K562 (cell line): ENCODE results near the gene BCL10. TPM values are rescaled to one million over a fixed set of nuclear protein-coding genes. Genes with fewer than 3 reads are reported as not detected.
A peak's percentile ranks its signal among the peaks of the same experiment; 100 is the strongest.

Source experiments
- ATAC-seq: fragments of 200-7000 bp; cut with Tn5 transposase; 3 replicates; pipeline ENCODE4 v1.9.1; 2020; ENCODE audit warnings: moderate library complexity
- BruUV-seq: library from RNA; stranded (reverse); fragments of 400-500 nt; replicated peaks from 2 replicates; lab custom pipeline; 2021; lab: Mats Ljungman, UMichigan
- CTCF ChIA-PET: fragments of 300-600 bp; formaldehyde crosslinking; extraction: SDS; loops from one replicate; lab custom pipeline; 2021; ENCODE audit warnings: low intra/inter-chr PET ratio; lab: Yijun Ruan, JAX
- POLR2A ChIA-PET: fragments of 300-600, 350-650 bp; sonication (Branson Sonifier 250); formaldehyde crosslinking; extraction: SDS; loops from one replicate; lab custom pipeline; 2021; ENCODE audit warnings: antibody characterized with exemption, inconsistent platforms; lab: Yijun Ruan, JAX
- DNase-seq, 4 experiments: peaks; one replicate each; pipeline versions ENCODE4 v3.0.0 to v3.0.0-alpha.2; 2011 to 2018; ENCODE audit warnings: low spot score in 3 of 4, mixed read lengths in 3 of 4; ENCODE audit errors: extremely low read depth in 1 of 4
- FAIRE-seq: peaks from 2 replicates; lab custom pipeline; 2011; peaks lifted over from hg19 to GRCh38; lab: Jason Lieb, UNC
- H2AFZ ChIP-seq: 2 replicates; pipeline ENCODE4 v1.6.0; 2011; ENCODE audit warnings: low read depth, low read length, control low read depth, inconsistent platforms
- H3K27ac ChIP-seq: fragments of 200-600 bp; 3 replicates; pipeline ENCODE4 v1.8.0; 2011; ENCODE audit warnings: low read depth, mild to moderate bottlenecking, control low read depth, inconsistent platforms, low read length, moderate library complexity, mixed read lengths; ENCODE audit errors: extremely low read depth
- H3K27me3 ChIP-seq, 2 experiments: fragments of 300-600 bp in 1 of 2; 2 replicates in 1 of 2; 3 replicates in 1 of 2; pipeline versions ENCODE4 v1.6.0 to v1.8.0; 2011; ENCODE audit warnings: inconsistent platforms in 2 of 2, low read length in 2 of 2, mild to moderate bottlenecking in 1 of 2, mixed read lengths in 1 of 2, moderate library complexity in 1 of 2; ENCODE audit not compliant: control insufficient read depth in 2 of 2, insufficient read depth in 2 of 2
- H3K36me3 ChIP-seq: fragments of 300-600 bp; 3 replicates; pipeline ENCODE4 v1.8.0; 2011; ENCODE audit warnings: mild to moderate bottlenecking, low read length, inconsistent platforms; ENCODE audit not compliant: control insufficient read depth, insufficient read depth
- H3K4me1 ChIP-seq, 2 experiments: fragments of 200-600 bp in 1 of 2; replicated peaks in 1 of 2; 2 replicates in 1 of 2; 3 replicates in 1 of 2; pipeline versions ENCODE4 v1.5.1 to v1.8.0; 2011; ENCODE audit warnings: inconsistent platforms in 2 of 2, low read length in 2 of 2, mild to moderate bottlenecking in 1 of 2, mixed read lengths in 1 of 2, moderate library complexity in 1 of 2; ENCODE audit not compliant: control insufficient read depth in 2 of 2, insufficient read depth in 2 of 2
- H3K4me2 ChIP-seq: 2 replicates; pipeline ENCODE4 v1.6.1; 2011; ENCODE audit warnings: low read length, control low read depth, inconsistent platforms, mixed read lengths; ENCODE audit not compliant: insufficient read depth
- H3K4me3 ChIP-seq: fragments of 200-600 bp; sonication (generic), shearing (Covaris generic); 2 replicates; pipeline ENCODE4 v1.5.1; 2016; ENCODE audit warnings: control low read depth, inconsistent platforms
- H3K79me2 ChIP-seq: fragments of 200-600 bp; 3 replicates; pipeline ENCODE4 v1.8.0; 2011; ENCODE audit warnings: low read length, inconsistent platforms; ENCODE audit not compliant: control insufficient read depth, insufficient read depth
- H3K9ac ChIP-seq, 2 experiments: 2 replicates each; pipeline versions ENCODE4 v1.6.0 to v1.6.1; 2011; ENCODE audit warnings: low read depth in 2 of 2, low read length in 2 of 2, control low read depth in 1 of 2, inconsistent platforms in 1 of 2, mild to moderate bottlenecking in 1 of 2, mixed read lengths in 1 of 2; ENCODE audit not compliant: insufficient read depth in 1 of 2
- H3K9me1 ChIP-seq: one replicate; pipeline ENCODE4 v1.6.0; 2011; ENCODE audit warnings: inconsistent platforms, mild to moderate bottlenecking, low read length, moderate library complexity; ENCODE audit not compliant: control insufficient read depth, insufficient read depth
- H3K9me3 ChIP-seq: replicated peaks from 2 replicates; pipeline ENCODE4 v1.5.1; 2011; ENCODE audit warnings: low read depth, low read length, inconsistent platforms; ENCODE audit not compliant: control insufficient read depth, insufficient read depth
- H4K20me1 ChIP-seq: replicated peaks from 2 replicates; pipeline ENCODE4 v1.6.1; 2011; ENCODE audit warnings: low read length, inconsistent platforms, mixed read lengths; ENCODE audit not compliant: control insufficient read depth, insufficient read depth
- ARID1B ChIP-seq: fragments of 450-650 bp; IDR thresholded peaks from 2 replicates; pipeline ENCODE4 v1.6.1; 2016; ENCODE audit warnings: antibody characterized with exemption, mild to moderate bottlenecking, inconsistent platforms
- BCOR ChIP-seq: fragments of 450-650 bp; IDR thresholded peaks from 2 replicates; pipeline ENCODE4 v1.6.1; 2016
- CBX2 ChIP-seq: fragments of 200-600 bp; sonication (generic); IDR thresholded peaks from one replicate; pipeline ENCODE4 v1.6.1; 2012; ENCODE audit warnings: mild to moderate bottlenecking, low read length, inconsistent platforms; ENCODE audit not compliant: insufficient read depth, poor library complexity, severe bottlenecking
- ELF2 ChIP-seq: fragments of 250-450 bp; sonication (Bioruptor Pico); IDR thresholded peaks from 2 replicates; pipeline ENCODE4 v1.5.0; 2021; ENCODE audit warnings: mild to moderate bottlenecking
- ESRRB ChIP-seq: fragments of 250-450 bp; sonication (Bioruptor Pico); IDR thresholded peaks from 2 replicates; pipeline ENCODE4 v1.5.0; 2020; ENCODE audit warnings: mild to moderate bottlenecking, moderate library complexity, borderline replicate concordance
- RUNX1 ChIP-seq: sonication (generic); IDR thresholded peaks from 2 replicates; pipeline ENCODE4 v1.6.1; 2016; ENCODE audit warnings: antibody characterized with exemption, low read depth
- SMAD3 ChIP-seq: fragments of 450-650 bp; formaldehyde crosslinking; conservative IDR thresholded peaks from 2 replicates; pipeline ENCODE4 v1.4.0; 2020; ENCODE audit warnings: mild to moderate bottlenecking
- SNRNP70 ChIP-seq: fragments of 200-400 bp; formaldehyde crosslinking; optimal IDR thresholded peaks from 2 replicates; pipeline ENCODE3; 2017; ENCODE audit warnings: low read depth, low read length
- TAF9B ChIP-seq: fragments of 450-650 bp; IDR thresholded peaks from 2 replicates; pipeline ENCODE4 v1.6.1; 2018; ENCODE audit warnings: mild to moderate bottlenecking; ENCODE audit not compliant: partially characterized antibody
- TEAD4 ChIP-seq, 2 experiments: sonication (generic) in 1 of 2; formaldehyde crosslinking in 1 of 2; IDR thresholded peaks; 2 replicates each; pipeline versions ENCODE4 v1.6.1 to v1.8.0; 2012 to 2022; ENCODE audit warnings: borderline replicate concordance in 1 of 2, inconsistent platforms in 1 of 2, low read length in 1 of 2, mild to moderate bottlenecking in 1 of 2, missing genetic modification reagents in 1 of 2
- TOE1 ChIP-seq, 2 experiments: fragments of 450-650 bp in 1 of 2; sonication (generic) in 1 of 2; formaldehyde crosslinking in 1 of 2; IDR thresholded peaks; 2 replicates each; pipeline versions ENCODE4 v1.7.1 to v1.8.0; 2016 to 2022; ENCODE audit warnings: borderline replicate concordance in 2 of 2, mild to moderate bottlenecking in 2 of 2, antibody characterized with exemption in 1 of 2, inconsistent platforms in 1 of 2, low read depth in 1 of 2, missing genetic modification reagents in 1 of 2, moderate library complexity in 1 of 2
- ZNF584 ChIP-seq: fragments of 200-800 bp; sonication (Bioruptor generic); IDR thresholded peaks from 2 replicates; pipeline ENCODE4 v1.6.1; 2016; ENCODE audit warnings: low read depth, mild to moderate bottlenecking, missing genetic modification characterization, missing compliant biosample characterization
- WGBS: fragments of 100-300 bp; shearing (Covaris generic); methylation state at CpG from one replicate; pipeline ENCODE4 v1.1.6; 2016; ENCODE audit warnings: low coverage, mixed read lengths; ENCODE audit not compliant: insufficient coverage; ENCODE audit errors: missing lambda C conversion rate; 5-methylcytosine and 5-hydroxymethylcytosine counted together
- in situ Hi-C: fragments of 300-500 bp; cut with MboI; formaldehyde crosslinking; loops from 4 replicates; pipeline ENCODE4 v1.15.0; 2018; ENCODE audit warnings: inconsistent platforms, mixed read lengths
- intact Hi-C: fragments of 100-400 bp; cut with micrococcal nuclease; formaldehyde crosslinking; loops from 2 replicates; pipeline ENCODE4 v1.14.2; 2022
- polyA plus RNA-seq, 8 experiments: library from polyadenylated mRNA; depleted of rRNA in 4 of 8; stranded (reverse) in 5 of 8; unstranded in 3 of 8; fragments of >200 nt; fragmentation: Nextera tagmentation in 2 of 8; fragmentation: Illumina TruSeq in 1 of 8; extraction: Ambion mirVana in 2 of 8; extraction: Trizol in 1 of 8; gene quantifications; 2 replicates each; pipeline versions ENCODE4 v1.2.1 to v1.2.3, GENCODE V29; 2011 to 2014; ENCODE audit warnings: inconsistent platforms in 1 of 8, missing spikeins in 1 of 8
- total RNA-seq, 7 experiments: library from RNA; depleted of rRNA in 6 of 7; stranded (reverse); fragments of >200 nt in 6 of 7; fragmentation: Illumina TruSeq in 2 of 7; extraction: Trizol in 2 of 7; gene quantifications; 2 replicates each; pipeline versions ENCODE4 v1.2.1 to v1.2.3, GENCODE V29; 2011 to 2021; ENCODE audit warnings: low replicate concordance in 1 of 7
- TF ChIP-seq, protein P1 (sequence below), 2 experiments: fragments of 450-650 bp in 1 of 2; sonication (generic) in 1 of 2; formaldehyde crosslinking; conservative IDR thresholded peaks; 2 replicates each; pipeline versions ENCODE4 v1.4.0 to v1.8.1; 2020 to 2022; ENCODE audit warnings: mild to moderate bottlenecking in 1 of 2, missing genetic modification reagents in 1 of 2

Gene BCL10
- total and polyA plus RNA-seq, 9 of the 15 experiments (the other 6 are each of a cell fraction or from before 2014, with no cell fraction given) = 8.0 to 19.4 (median 12.3) TPM

DNA sequence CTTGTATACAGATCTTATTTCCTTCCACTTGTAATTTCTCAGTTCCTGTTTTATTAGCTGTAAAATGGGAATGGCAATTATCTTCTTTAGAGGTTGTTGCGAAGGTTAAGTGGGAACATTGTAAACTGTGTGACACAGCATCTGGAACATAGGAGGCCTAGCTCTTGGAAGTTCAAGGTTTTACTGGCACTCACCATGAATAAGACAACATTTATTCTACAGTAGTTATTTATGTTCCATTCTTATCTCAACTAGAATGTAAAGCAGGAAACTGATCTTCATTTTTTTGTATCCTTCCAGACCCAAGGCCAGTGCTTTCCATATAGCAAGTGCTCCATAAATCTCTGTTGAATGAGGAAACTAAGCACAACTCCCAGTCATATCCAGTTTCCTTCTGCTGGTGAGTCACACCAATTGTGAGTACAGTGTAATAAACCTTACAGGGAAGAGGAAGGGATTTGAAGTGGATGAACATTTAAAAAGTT is 1.4 kb downstream of the BCL10 start:
- in situ Hi-C loops (no loop called here), intact Hi-C loops (no loop called here)
- ATAC-seq (no peak), DNase-seq (peak in 1 of 4 experiments; percentile 32), FAIRE-seq (peak; percentile 49)
- no peak overlapping the region for H2AFZ ChIP-seq
- BruUV-seq = no TSS peak
- POLR2A ChIA-PET = interaction anchor here (1.3 kb wide), 1 partner anchor 15 kb away, joined by 4 read pairs; the partner anchor contains the start of gene C1orf52
- H3K9ac ChIP-seq = peak overlapping the region in 1 of 2 experiments; percentile 88; a peak in 3 of 4 replicates
- H3K9me1 ChIP-seq = no peaks in the 10 kb centered on the region
- peaks cover 44% of the 10 kb centered on the region for H3K36me3 ChIP-seq
- 0 out of 3 replicates have a peak overlapping the region, but pooled peaks have one; percentile 87 for H3K27ac ChIP-seq
- peak overlapping the region; percentile 79 for H3K4me3 ChIP-seq
- no peaks in the 10 kb centered on the region for H3K9me3 ChIP-seq
- H4K20me1 ChIP-seq = no peaks in the 10 kb centered on the region
- peak overlapping the region; percentile 98 for H3K4me2 ChIP-seq
- 63% methylated on average over 1 of the region's 1 CpG for WGBS
- CTCF ChIA-PET = no interaction called here
- peaks cover 43% of the 10 kb centered on the region for H3K79me2 ChIP-seq
- H3K27me3 ChIP-seq = no peaks in the 10 kb centered on the region
- peaks cover 15 to 16% of the 10 kb centered on the region in 2 experiments; a peak in 3 of 5 replicates for H3K4me1 ChIP-seq
- TF ChIP-seq, protein P1, sequence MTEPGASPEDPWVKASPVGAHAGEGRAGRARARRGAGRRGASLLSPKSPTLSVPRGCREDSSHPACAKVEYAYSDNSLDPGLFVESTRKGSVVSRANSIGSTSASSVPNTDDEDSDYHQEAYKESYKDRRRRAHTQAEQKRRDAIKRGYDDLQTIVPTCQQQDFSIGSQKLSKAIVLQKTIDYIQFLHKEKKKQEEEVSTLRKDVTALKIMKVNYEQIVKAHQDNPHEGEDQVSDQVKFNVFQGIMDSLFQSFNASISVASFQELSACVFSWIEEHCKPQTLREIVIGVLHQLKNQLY (CRISPR knock-in tag; conservative IDR thresholded peaks at IDR 0.05) = no peak
- TF ChIP-seq TAF9B (no peak), SMAD3 (no peak), CBX2 (no peak), SNRNP70 (no peak), TEAD4 (IDR thresholded peaks at IDR 0.05; ENCODE audit: low read length) (0 out of 2 replicates have a peak, but pooled peaks have one; percentile 6), TEAD4 (CRISPR knock-in tag; IDR thresholded peaks at IDR 0.05; ENCODE audit: borderline replicate concordance) (no peak), TOE1 (IDR thresholded peaks at IDR 0.05; ENCODE audit: borderline replicate concordance) (no peak), TOE1 (CRISPR knock-in tag; IDR thresholded peaks at IDR 0.05; ENCODE audit: borderline replicate concordance, low read depth) (no peak), ELF2 (CRISPR knock-in tag) (no peak), RUNX1 (no peak), BCOR (no peak), ESRRB (no peak), ARID1B (0 out of 2 replicates have a peak, but pooled peaks have one; percentile 26), ZNF584 (CRISPR knock-in tag) (no peak)
